SK-N-SH (cell line): ENCODE data around the gene AKAP6.

Experiments
- CTCF ChIP-seq: fragments of 200-600 bp; sonication (generic); IDR thresholded peaks from 2 replicates; pipeline ENCODE4 v1.6.1; 2017; ENCODE audit warnings: antibody characterized with exemption, mild to moderate bottlenecking, moderate library complexity
- EP300 ChIP-seq, 2 experiments: IDR thresholded peaks; 2 replicates each; pipeline versions ENCODE4 v1.4.0 to v1.6.1; 2012; ENCODE audit warnings: borderline replicate concordance in 1 of 2, low read depth in 1 of 2, low read length in 1 of 2
- EZH2phosphoT487 ChIP-seq: fragments of 200-600 bp; sonication (generic); IDR thresholded peaks from 2 replicates; pipeline ENCODE4 v1.6.1; 2017; ENCODE audit warnings: low read depth, mixed run types, mild to moderate bottlenecking, antibody characterized with exemption, moderate library complexity, borderline replicate concordance
- MAX ChIP-seq: IDR thresholded peaks from 2 replicates; pipeline ENCODE4 v1.4.0; 2012; ENCODE audit warnings: low read depth
- NFIC ChIP-seq: IDR thresholded peaks from 2 replicates; pipeline ENCODE4 v1.4.0; 2012; ENCODE audit warnings: borderline replicate concordance
- NRF1 ChIP-seq: IDR thresholded peaks from 2 replicates; pipeline ENCODE4 v1.6.1; 2012; ENCODE audit warnings: low read depth, mild to moderate bottlenecking, low read length
- POLR2AphosphoS5 ChIP-seq: IDR thresholded peaks from 2 replicates; pipeline ENCODE4 v1.6.1; 2012; ENCODE audit warnings: low read depth, low read length
- USF1 ChIP-seq: IDR thresholded peaks from 2 replicates; pipeline ENCODE4 v1.4.0; 2012; ENCODE audit warnings: low read depth, borderline replicate concordance

- TF ChIP-seq POLR2AphosphoS5 = no peak
- no peak for TF ChIP-seq EP300 (IDR thresholded peaks at IDR 0.05; ENCODE audit: borderline replicate concordance in 1 of 2, low read depth in 1 of 2, low read length in 1 of 2)
- no peak for TF ChIP-seq CTCF
- no peak for TF ChIP-seq NFIC
- no peak for TF ChIP-seq USF1
- TF ChIP-seq MAX = no peak
- no peak for TF ChIP-seq NRF1
- TF ChIP-seq EZH2phosphoT487 = no peak
These were observed 372.4 kb downstream of the AKAP6 start for GRCh38 chr14:32701475-32701874.
